Stomach (tissue), 4 donors: ENCODE results near the gene AKAP7.

Source experiments
- EP300 ChIP-seq: sonication (generic); formaldehyde crosslinking; IDR thresholded peaks from one replicate; pipeline ENCODE4 v1.6.1; 2017; ENCODE audit warnings: antibody characterized with exemption
- POLR2A ChIP-seq, 4 donors: fragments of 450-650 bp; IDR thresholded peaks; one replicate each; pipeline ENCODE4 v1.6.1; 2016; ENCODE audit warnings: antibody characterized with exemption in 4 of 4, control low read depth in 2 of 4, mild to moderate bottlenecking in 1 of 4, moderate library complexity in 1 of 4
- POLR2AphosphoS5 ChIP-seq, 3 donors: sonication (generic); formaldehyde crosslinking; IDR thresholded peaks; one replicate each; pipeline ENCODE4 v1.6.1; 2016; ENCODE audit warnings: antibody characterized with exemption in 3 of 3
- TF ChIP-seq, protein P1 (sequence below), 7 experiments: fragments of 450-650 bp in 4 of 7; fragments of 200-600 bp in 3 of 7; sonication (generic) in 3 of 7; IDR thresholded peaks; one replicate each; pipeline ENCODE4 v1.5.1; 2016 to 2019; ENCODE audit warnings: antibody characterized with exemption in 7 of 7, control low read depth in 2 of 7, mild to moderate bottlenecking in 1 of 7

DNA sequence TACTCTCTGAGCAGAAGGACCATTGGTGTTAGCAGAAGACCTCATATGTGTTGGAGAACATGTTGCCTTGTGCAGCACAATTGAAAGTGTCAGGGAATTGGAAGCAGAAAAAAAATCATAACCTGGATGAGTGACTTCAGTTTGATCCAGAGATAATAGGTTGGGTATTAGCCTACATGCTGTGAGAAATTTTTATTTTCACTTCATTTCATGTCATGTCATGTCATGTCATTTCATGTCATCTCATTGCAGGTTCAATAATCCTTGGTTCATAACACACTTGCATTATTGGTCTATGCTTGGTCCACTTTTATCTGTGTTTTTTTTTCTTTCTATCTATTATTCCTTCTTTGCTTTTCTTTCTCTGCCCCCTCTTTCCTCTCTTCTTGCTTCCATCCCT lies 34.3 kb downstream of the AKAP7 start:
- TF ChIP-seq, protein P1, sequence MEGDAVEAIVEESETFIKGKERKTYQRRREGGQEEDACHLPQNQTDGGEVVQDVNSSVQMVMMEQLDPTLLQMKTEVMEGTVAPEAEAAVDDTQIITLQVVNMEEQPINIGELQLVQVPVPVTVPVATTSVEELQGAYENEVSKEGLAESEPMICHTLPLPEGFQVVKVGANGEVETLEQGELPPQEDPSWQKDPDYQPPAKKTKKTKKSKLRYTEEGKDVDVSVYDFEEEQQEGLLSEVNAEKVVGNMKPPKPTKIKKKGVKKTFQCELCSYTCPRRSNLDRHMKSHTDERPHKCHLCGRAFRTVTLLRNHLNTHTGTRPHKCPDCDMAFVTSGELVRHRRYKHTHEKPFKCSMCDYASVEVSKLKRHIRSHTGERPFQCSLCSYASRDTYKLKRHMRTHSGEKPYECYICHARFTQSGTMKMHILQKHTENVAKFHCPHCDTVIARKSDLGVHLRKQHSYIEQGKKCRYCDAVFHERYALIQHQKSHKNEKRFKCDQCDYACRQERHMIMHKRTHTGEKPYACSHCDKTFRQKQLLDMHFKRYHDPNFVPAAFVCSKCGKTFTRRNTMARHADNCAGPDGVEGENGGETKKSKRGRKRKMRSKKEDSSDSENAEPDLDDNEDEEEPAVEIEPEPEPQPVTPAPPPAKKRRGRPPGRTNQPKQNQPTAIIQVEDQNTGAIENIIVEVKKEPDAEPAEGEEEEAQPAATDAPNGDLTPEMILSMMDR (IDR thresholded peaks at IDR 0.05), result no peak
- TF ChIP-seq POLR2A (IDR thresholded peaks at IDR 0.05), result no peak
- TF ChIP-seq POLR2AphosphoS5 (IDR thresholded peaks at IDR 0.05), result no peak
- TF ChIP-seq EP300, result no peak
